ENCODE measurements around the gene CPT2.

Gene CPT2

DNA sequence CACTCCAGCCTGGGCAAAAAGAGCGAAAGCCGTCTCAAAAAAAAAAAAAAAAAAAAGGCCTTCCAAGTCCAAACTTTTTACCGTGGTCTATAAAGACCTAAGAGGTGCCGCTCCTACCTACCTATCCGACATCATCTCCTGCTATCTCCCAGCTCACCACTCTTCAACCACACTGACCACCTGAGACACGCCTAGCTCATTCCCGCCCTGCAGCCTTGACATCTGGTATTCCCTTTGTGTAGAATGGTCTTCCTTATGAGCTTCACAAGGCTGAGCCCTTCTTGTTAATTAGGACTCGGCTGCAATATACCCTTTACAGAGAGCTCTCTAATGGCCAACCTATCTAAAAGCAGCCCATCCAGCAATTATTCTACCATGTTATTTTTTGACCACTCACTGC, 41.0 kb downstream of the CPT2 start:
- DNase-seq: no peak
- H3K4me3 ChIP-seq (ENCODE audit: control insufficient read depth in 1 of 7, extremely low read depth in 1 of 7, insufficient read depth in 4 of 7, low read depth in 2 of 7, low read length in 6 of 7): peak overlapping the region; percentile 84 to 100 (median 98)
- H3K27me3 ChIP-seq (replicated peaks in 2 of 5; ENCODE audit: control insufficient read depth in 4 of 5, insufficient read depth in 5 of 5, low read length in 4 of 5): no peaks in the 10 kb centered on the region
- H3K4me1 ChIP-seq (ENCODE audit: control extremely low read depth in 1 of 4, control insufficient read depth in 4 of 4, insufficient read depth in 4 of 4, low read length in 3 of 4): peaks cover 2 to 21% (median 14%) of the 10 kb centered on the region in 4 experiments
- ChIA-PET POLR2A (no interaction called here), CTCF (interaction anchor here (0.9 kb wide), 1 partner anchor 33 kb away, joined by 4 read pairs; no protein-coding TSS in a partner anchor)
- peaks cover under 1 to 34% (median 27%) of the 10 kb centered on the region in 4 experiments for H3K36me3 ChIP-seq (ENCODE audit: control insufficient read depth in 4 of 4, insufficient read depth in 4 of 4, low read length in 3 of 4)
- peak overlapping the region; percentile 85 to 97 for H3K27ac ChIP-seq (ENCODE audit: insufficient read depth in 1 of 2, low read depth in 1 of 2, low read length in 2 of 2, poor library complexity in 1 of 2, severe bottlenecking in 2 of 2)
- 66% methylated on average over 3 of the region's 8 CpGs for WGBS (ENCODE audit: insufficient coverage)
- H3K9me3 ChIP-seq (ENCODE audit: control extremely low read depth in 1 of 5, control insufficient read depth in 4 of 5, insufficient read depth in 2 of 5, low read depth in 1 of 5, low read length in 4 of 5): no peaks in the 10 kb centered on the region

DNA sequence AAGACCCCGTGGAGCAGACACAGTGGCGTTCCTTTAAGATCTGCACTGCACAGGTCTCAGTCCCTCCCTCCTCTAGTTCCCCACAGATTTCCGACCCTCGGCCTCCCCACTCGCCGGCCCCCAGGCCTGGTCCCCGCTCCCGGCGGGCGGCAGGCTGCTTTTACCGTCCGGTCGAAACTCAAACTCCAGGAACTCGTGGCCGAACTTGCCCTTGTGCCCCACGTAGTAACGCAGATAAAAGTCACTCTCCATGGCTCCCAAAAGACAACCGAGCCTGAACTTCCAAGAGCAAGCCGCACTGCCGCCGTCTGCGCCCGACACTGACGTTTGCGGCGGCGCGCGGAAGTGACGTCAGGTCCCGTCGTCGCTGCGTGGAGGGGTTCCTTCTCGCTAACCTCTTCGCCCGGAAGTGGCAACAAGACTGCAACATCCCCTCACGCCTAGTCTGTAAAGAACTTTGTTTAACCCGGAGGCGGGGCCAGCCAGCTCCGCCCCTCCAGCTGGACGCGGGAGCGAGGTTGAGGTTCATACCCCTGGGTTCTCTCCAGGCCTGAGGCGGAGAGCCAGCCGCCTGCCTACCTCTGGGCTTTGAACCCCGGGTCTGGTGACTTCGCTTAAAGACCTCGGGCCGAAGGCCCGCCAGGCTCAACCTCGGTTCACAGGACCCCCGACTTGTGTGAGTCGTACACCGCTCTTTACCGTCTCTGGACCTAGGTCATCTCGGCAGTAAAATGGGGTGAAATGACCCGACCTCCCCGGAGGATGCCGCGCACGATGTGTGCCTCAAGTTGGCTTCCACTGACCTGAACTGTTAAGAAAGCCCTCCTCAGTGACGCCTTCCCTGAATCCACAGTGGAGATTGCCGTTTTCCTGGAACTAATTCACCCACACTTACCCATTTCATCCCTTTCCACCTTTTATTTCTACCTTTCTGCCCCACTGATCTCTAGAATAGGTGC, 41.9 kb downstream of the CPT2 start, which contains the start of gene MAGOH:
MAGOH (minus strand) TSS at position 322 of the 959 bp plus-strand sequence; CDS start at position 252, 70 bp downstream.
- Histone ChIP-seq H3K36me3 (ENCODE audit: control insufficient read depth in 4 of 4, insufficient read depth in 4 of 4, low read length in 3 of 4) (peaks cover 0 to 26% (median 22%) of the 10 kb centered on the region in 4 experiments), H3K27me3 (replicated peaks in 2 of 5; ENCODE audit: control insufficient read depth in 4 of 5, insufficient read depth in 5 of 5, low read length in 4 of 5) (no peaks in the 10 kb centered on the region), H3K4me1 (ENCODE audit: control extremely low read depth in 1 of 4, control insufficient read depth in 4 of 4, insufficient read depth in 4 of 4, low read length in 3 of 4) (peaks cover 5 to 21% (median 14%) of the 10 kb centered on the region in 4 experiments), H3K9me3 (ENCODE audit: control extremely low read depth in 1 of 5, control insufficient read depth in 4 of 5, insufficient read depth in 2 of 5, low read depth in 1 of 5, low read length in 4 of 5) (no peaks in the 10 kb centered on the region), H3K27ac (ENCODE audit: insufficient read depth in 1 of 2, low read depth in 1 of 2, low read length in 2 of 2, poor library complexity in 1 of 2, severe bottlenecking in 2 of 2) (peak within 1 kb of the TSS; percentile 85 to 97), H3K4me3 (ENCODE audit: control insufficient read depth in 1 of 7, extremely low read depth in 1 of 7, insufficient read depth in 4 of 7, low read depth in 2 of 7, low read length in 6 of 7) (peak within 1 kb of the TSS; percentile 84 to 100 (median 98))
- peak; percentile 97 to 98 (median 97) for DNase-seq
- CTCF ChIA-PET: no interaction called here
- POLR2A ChIA-PET: interaction anchor here (0.8 kb wide), 1 partner anchor 9 kb away, joined by 3 read pairs; no protein-coding TSS in a partner anchor
- WGBS (ENCODE audit: insufficient coverage): 11% methylated on average over 43 of the region's 64 CpGs

DNA sequence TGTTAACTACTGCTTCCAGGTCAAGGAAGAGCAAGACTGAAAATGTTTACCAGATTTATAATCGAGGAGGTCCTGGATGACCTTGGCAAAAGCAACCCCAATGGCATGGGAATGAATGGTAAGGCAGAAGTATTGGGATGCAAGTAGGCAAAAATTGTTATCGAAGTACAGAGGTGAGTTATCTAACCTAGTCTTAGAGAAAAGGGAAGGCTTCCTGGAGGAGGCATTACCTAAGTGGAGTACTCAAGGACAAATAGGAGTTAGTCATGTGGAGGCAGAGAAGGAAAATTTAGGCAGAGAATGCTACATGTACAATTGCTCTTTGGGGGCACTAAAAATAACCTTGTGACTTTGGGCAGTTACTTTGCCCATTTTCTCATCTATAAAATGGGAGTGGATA, 45.2 kb downstream of the CPT2 start:
- ChIA-PET CTCF (no interaction called here), POLR2A (no interaction called here)
- 100% methylated on average over 2 of the region's 2 CpGs for WGBS (ENCODE audit: insufficient coverage)
- H3K27ac ChIP-seq (ENCODE audit: insufficient read depth in 1 of 2, low read depth in 1 of 2, low read length in 2 of 2, poor library complexity in 1 of 2, severe bottlenecking in 2 of 2): no peak overlapping the region
- no peak overlapping the region for H3K4me3 ChIP-seq (ENCODE audit: control insufficient read depth in 1 of 7, extremely low read depth in 1 of 7, insufficient read depth in 4 of 7, low read depth in 2 of 7, low read length in 6 of 7)
- no peaks in the 10 kb centered on the region for H3K9me3 ChIP-seq (ENCODE audit: control extremely low read depth in 1 of 5, control insufficient read depth in 4 of 5, insufficient read depth in 2 of 5, low read depth in 1 of 5, low read length in 4 of 5)
- no peaks in the 10 kb centered on the region for H3K27me3 ChIP-seq (replicated peaks in 2 of 5; ENCODE audit: control insufficient read depth in 4 of 5, insufficient read depth in 5 of 5, low read length in 4 of 5)
- DNase-seq: no peak
- peaks cover 5 to 24% (median 14%) of the 10 kb centered on the region in 4 experiments for H3K4me1 ChIP-seq (ENCODE audit: control extremely low read depth in 1 of 4, control insufficient read depth in 4 of 4, insufficient read depth in 4 of 4, low read length in 3 of 4)
- peaks cover 0 to 25% (median 7%) of the 10 kb centered on the region in 4 experiments for H3K36me3 ChIP-seq (ENCODE audit: control insufficient read depth in 4 of 4, insufficient read depth in 4 of 4, low read length in 3 of 4)

DNA sequence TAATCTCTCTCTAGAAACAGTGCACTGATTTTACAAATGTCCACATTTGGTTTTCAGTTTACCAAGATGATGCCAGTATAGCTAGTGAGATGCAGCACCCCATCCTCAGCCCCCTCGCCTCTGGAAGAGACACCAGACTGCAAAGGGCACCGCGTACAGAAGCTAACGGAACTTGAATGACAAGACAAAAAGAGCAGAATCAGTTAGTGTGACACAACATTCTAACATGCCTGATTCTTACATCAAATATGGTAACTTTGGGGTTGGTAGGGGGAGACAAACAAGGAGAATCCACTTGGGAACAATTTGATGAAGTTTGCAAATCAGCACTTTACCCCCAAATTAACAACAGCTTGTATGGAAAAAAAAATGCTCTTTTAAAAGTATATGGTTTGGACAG, 45.8 kb downstream of the CPT2 start:
- ChIA-PET POLR2A (no interaction called here), CTCF (no interaction called here)
- no peak overlapping the region for H3K4me3 ChIP-seq (ENCODE audit: control insufficient read depth in 1 of 7, extremely low read depth in 1 of 7, insufficient read depth in 4 of 7, low read depth in 2 of 7, low read length in 6 of 7)
- DNase-seq: no peak
- peaks cover 5 to 20% (median 10%) of the 10 kb centered on the region in 4 experiments for H3K4me1 ChIP-seq (ENCODE audit: control extremely low read depth in 1 of 4, control insufficient read depth in 4 of 4, insufficient read depth in 4 of 4, low read length in 3 of 4)
- no peaks in the 10 kb centered on the region for H3K9me3 ChIP-seq (ENCODE audit: control extremely low read depth in 1 of 5, control insufficient read depth in 4 of 5, insufficient read depth in 2 of 5, low read depth in 1 of 5, low read length in 4 of 5)
- WGBS (ENCODE audit: insufficient coverage): 93% methylated on average over 3 of the region's 4 CpGs
- H3K27me3 ChIP-seq (replicated peaks in 2 of 5; ENCODE audit: control insufficient read depth in 4 of 5, insufficient read depth in 5 of 5, low read length in 4 of 5): no peaks in the 10 kb centered on the region
- H3K27ac ChIP-seq (ENCODE audit: insufficient read depth in 1 of 2, low read depth in 1 of 2, low read length in 2 of 2, poor library complexity in 1 of 2, severe bottlenecking in 2 of 2): no peak overlapping the region
- H3K36me3 ChIP-seq (ENCODE audit: control insufficient read depth in 4 of 4, insufficient read depth in 4 of 4, low read length in 3 of 4): peaks cover 0 to 29% (median 10%) of the 10 kb centered on the region in 4 experiments

DNA sequence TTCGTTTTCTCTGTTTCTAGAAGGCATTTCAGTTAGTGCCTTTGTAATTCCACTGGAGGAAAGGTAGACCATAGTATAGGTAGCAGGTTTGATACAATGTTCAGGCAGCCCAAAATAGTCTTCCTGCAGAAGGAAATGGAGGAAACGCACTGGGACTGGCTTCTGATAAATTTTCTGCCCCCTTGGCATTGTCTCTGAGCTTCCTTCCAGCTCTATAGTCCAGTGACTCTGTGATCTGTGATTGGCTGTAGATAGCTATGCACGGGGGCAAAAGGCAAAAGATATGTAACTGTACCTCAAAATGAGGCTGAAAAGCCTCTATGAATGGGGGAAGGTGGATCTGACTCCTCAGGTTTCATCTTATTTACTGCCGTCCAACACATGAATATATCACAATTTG, 47.5 kb downstream of the CPT2 start:
- ChIA-PET CTCF (no interaction called here), POLR2A (no interaction called here)
- Histone ChIP-seq H3K4me1 (ENCODE audit: control extremely low read depth in 1 of 4, control insufficient read depth in 4 of 4, insufficient read depth in 4 of 4, low read length in 3 of 4) (peaks cover under 1 to 7% (median 2%) of the 10 kb centered on the region in 4 experiments), H3K4me3 (ENCODE audit: control insufficient read depth in 1 of 7, extremely low read depth in 1 of 7, insufficient read depth in 4 of 7, low read depth in 2 of 7, low read length in 6 of 7) (no peak overlapping the region), H3K9me3 (ENCODE audit: control extremely low read depth in 1 of 5, control insufficient read depth in 4 of 5, insufficient read depth in 2 of 5, low read depth in 1 of 5, low read length in 4 of 5) (no peaks in the 10 kb centered on the region), H3K27ac (ENCODE audit: insufficient read depth in 1 of 2, low read depth in 1 of 2, low read length in 2 of 2, poor library complexity in 1 of 2, severe bottlenecking in 2 of 2) (no peak overlapping the region), H3K27me3 (replicated peaks in 2 of 5; ENCODE audit: control insufficient read depth in 4 of 5, insufficient read depth in 5 of 5, low read length in 4 of 5) (no peaks in the 10 kb centered on the region), H3K36me3 (ENCODE audit: control insufficient read depth in 4 of 4, insufficient read depth in 4 of 4, low read length in 3 of 4) (peaks cover 0 to 47% (median 17%) of the 10 kb centered on the region in 4 experiments)
- DNase-seq: no peak
- 10% methylated on average over 4 of the region's 4 CpGs for WGBS (ENCODE audit: insufficient coverage)

DNA sequence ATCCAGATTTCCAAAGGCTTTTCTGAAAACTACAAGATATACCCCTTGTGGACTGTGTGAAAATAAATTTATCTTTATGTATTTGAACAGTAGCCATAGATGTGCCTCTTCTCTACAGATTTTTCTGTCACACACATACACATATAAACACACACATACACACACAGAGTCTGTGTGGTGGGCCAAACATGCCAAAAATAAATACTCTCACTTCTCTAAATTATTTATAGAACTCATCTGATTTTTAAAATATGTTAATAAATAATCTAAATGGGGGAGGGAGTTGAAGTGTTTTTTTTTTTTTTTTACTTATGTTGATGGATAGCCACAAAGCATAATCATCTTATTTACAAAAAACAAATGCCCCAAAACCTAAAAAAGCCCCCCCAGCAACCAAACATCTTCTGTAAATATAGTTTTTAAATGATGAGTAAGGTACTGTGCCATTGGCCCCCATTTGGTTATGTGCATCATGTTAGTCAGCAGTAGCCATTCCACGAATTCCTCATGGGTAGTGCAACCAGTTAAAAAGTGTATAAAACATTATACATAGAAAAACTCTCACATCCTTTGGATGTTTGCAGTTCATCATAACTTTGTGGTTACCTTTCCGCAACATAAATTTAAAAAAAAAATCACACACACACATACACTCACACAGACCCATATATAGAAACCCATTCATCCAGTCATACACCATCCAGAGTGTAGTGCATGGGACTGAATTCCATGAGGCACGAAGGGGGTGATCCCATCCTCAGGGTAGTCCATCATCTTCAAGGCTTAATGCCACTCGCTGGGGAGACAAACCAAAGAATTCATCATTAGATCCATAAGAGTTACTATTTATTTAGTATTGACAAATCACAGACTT, 49.9 kb downstream of the CPT2 start:
- ChIA-PET POLR2A (no interaction called here), CTCF (no interaction called here)
- Histone ChIP-seq H3K4me1 (ENCODE audit: control extremely low read depth in 1 of 4, control insufficient read depth in 4 of 4, insufficient read depth in 4 of 4, low read length in 3 of 4) (peaks cover 0 to 6% (median 2%) of the 10 kb centered on the region in 4 experiments), H3K27me3 (replicated peaks in 2 of 5; ENCODE audit: control insufficient read depth in 4 of 5, insufficient read depth in 5 of 5, low read length in 4 of 5) (no peaks in the 10 kb centered on the region), H3K27ac (ENCODE audit: insufficient read depth in 1 of 2, low read depth in 1 of 2, low read length in 2 of 2, poor library complexity in 1 of 2, severe bottlenecking in 2 of 2) (no peak overlapping the region), H3K4me3 (ENCODE audit: control insufficient read depth in 1 of 7, extremely low read depth in 1 of 7, insufficient read depth in 4 of 7, low read depth in 2 of 7, low read length in 6 of 7) (no peak overlapping the region), H3K36me3 (ENCODE audit: control insufficient read depth in 4 of 4, insufficient read depth in 4 of 4, low read length in 3 of 4) (peaks cover 5 to 70% (median 38%) of the 10 kb centered on the region in 4 experiments), H3K9me3 (ENCODE audit: control extremely low read depth in 1 of 5, control insufficient read depth in 4 of 5, insufficient read depth in 2 of 5, low read depth in 1 of 5, low read length in 4 of 5) (no peaks in the 10 kb centered on the region)
- no CpG with 5 or more reads among the region's 4 CpGs for WGBS (ENCODE audit: insufficient coverage)
- DNase-seq: no peak
